ENCODE measurements around the gene LCN15.
"Not testable (repeated sequence)": the region's sequence is repeated elsewhere in the genome, so short reads cannot be mapped to it uniquely, and the experiment has no call there.

LCN15 gene

DNA sequence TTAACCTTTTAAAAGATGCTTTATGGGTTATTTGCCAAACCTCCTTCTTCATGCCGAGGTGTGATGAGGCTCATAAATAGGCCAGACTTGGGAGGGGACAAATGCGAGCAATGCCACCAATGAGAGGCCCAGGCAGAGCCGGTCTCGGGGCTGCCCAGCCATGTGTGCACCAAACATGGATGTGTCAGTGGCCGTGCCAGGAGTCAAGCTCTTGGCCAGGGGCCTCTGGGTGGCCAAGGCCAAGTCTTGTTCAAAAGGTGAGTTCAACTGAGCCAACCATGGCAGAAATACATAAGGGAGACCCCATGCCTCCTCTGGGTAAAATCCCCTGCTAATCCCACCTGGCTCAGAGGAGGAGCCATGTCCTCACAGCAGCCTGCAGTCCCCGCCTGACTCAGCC, 10.9 kb upstream of the LCN15 start:
- in situ Hi-C loops (cut with MboI; ENCODE audit: low sequenced_read_pairs): no loop called here

GRCh38 chr9:136774416-136775045, 10.2 kb upstream of the LCN15 start:
- in situ Hi-C loops (cut with MboI; ENCODE audit: low sequenced_read_pairs): no loop called here

GRCh38 chr9:136773386-136774044, 9.2 kb upstream of the LCN15 start:
- in situ Hi-C loops (cut with MboI; ENCODE audit: low sequenced_read_pairs): no loop called here

DNA sequence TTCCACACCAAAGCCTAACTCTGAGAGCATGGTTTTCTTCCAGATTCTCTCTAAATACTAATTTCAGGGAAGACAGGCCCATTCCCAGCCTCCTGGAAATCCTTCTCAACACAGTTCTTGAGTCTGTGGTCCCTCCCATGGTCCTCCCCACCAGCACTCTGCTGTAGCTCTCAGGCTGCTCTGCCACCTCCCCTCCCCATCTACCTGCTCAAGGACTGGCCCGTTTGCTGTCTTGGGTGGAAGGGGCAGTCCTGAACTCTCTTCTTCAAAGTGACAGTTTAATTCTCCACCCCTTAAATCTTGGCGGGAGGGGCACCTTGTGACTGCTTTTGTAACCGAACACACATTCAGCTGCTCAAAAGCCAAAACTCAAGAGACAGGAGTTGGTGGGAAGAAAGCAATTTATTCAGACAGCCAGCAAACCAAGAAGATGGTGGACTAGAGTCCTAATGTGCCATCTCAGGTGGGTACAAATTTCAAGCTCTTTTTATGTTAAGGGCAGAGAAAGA, 7.6 kb upstream of the LCN15 start:
- in situ Hi-C loops (cut with MboI; ENCODE audit: low sequenced_read_pairs): no loop called here

- in situ Hi-C loops (cut with MboI; ENCODE audit: low sequenced_read_pairs): no loop called here
Observed at GRCh38 chr9:136769710-136770191, 5.4 kb upstream of the LCN15 start.

DNA sequence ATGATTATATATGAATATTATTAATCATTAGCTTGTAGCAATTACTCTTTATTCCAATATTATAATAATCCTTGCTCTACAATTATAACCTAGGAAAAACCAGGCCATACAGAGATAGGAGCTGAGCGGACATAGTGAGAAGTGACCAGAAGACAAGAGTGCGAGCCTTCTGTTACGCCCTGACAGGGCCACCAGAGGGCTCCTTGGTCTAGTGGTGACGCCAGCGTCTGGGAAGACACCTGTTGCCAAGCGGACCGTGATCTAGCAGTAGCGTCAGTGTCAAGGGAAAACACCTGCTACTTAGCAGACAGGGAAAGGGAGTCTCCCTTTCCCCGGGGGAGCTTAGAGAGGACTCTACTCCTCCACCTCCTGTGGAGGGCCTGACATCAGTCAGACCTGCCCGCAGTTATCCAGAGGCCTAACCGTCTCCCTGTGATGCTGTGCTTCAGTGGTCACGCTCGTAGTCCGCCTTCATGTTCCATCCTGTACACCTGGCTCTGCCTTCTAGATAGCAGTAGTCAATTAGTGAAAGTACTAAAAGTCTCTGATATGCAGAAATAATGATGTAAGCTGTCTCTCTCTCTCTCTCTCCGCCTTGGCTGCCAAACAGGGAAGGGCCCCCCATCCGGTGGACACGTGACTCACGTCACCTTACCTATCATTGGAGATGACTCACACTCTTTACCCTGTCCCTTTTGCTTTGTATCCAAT, 2.2 kb upstream of the LCN15 start:
- in situ Hi-C loops (cut with MboI; ENCODE audit: low sequenced_read_pairs): not testable (repeated sequence)

- in situ Hi-C loops (cut with MboI; ENCODE audit: low sequenced_read_pairs): not testable (repeated sequence)
Observed at GRCh38 chr9:136765745-136766409, 1.6 kb upstream of the LCN15 start.

DNA sequence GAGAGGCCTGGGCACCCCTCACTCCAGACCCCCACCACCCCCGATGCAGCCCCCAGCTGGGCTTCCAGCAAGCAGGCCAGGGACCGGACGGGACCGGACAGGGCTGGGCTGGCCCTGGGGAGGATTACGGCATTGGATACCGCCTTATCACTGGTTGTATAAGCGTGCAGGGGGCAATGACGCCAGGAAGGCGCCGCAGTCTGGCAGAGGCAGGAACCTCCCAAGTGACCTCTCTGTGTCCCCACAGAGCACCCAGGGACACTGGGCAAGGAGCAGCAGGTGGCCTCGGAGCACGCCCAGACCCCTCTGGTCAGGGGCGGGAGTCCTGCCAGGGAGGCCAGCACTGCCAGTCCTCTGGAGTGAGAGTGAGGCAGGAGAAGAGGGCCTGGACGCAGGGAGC, 723 bp upstream of the LCN15 start:
- in situ Hi-C loops (cut with MboI; ENCODE audit: low sequenced_read_pairs): no loop called here

DNA sequence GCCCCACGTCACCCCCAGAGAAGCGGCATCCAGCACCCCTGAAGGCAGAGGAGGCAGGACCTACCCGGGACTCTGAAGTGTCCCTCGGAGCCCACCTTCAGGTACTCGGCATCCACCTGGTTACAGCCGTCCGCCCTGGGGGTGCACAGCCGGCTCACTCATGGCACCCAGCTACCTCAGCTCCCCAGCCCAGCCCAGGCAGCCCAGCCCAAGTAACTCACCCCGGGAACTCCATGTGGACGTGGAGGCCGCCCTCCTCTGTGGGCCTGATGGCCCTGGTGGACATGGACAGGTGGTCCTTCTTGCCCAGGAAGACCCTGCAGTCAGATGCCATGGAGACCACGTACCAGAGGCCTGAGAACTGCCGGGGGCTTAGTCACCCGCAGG, 676 bp downstream of the LCN15 start:
- in situ Hi-C loops (cut with MboI; ENCODE audit: low sequenced_read_pairs): no loop called here

GRCh38 chr9:136762915-136763648, 1.2 kb downstream of the LCN15 start:
- in situ Hi-C loops (cut with MboI; ENCODE audit: low sequenced_read_pairs): no loop called here

GRCh38 chr9:136762221-136762691, 2.1 kb downstream of the LCN15 start:
- in situ Hi-C loops (cut with MboI; ENCODE audit: low sequenced_read_pairs): no loop called here

GRCh38 chr9:136761545-136761981, 2.8 kb downstream of the LCN15 start:
- in situ Hi-C loops (cut with MboI; ENCODE audit: low sequenced_read_pairs): no loop called here

DNA sequence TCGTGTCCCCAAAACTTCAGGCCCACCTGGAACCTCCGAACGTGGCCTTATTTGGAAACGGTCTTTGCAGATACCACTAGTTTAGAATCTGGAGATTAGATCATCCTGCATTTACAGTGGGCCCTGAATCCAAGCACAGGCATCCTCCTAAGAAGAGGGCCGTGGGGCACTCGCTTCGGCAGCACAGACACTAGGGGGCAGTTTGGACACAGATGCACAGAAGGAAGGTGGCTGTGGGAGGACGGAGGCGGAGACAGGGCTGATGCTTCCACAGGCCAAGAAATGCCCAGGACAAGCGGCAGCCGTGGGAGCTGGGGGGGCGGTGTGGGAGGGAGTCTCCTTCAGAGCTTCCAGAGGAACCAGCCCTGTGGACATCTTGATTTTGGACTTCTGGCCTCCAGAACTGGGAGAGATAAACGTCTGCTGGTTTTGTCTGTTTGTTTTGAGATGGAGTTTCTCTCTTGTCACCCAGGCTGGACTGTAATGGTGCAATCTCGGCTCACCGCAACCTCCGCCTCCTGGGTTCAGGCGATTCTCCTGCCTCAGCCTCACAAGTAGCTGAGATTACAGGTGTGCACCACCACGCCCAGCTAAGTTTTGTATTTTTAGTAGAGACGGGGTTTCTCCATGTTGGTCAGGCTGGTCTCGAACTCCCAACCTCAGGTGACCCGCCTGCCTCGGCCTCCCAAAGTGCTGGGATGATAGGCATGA, 3.3 kb downstream of the LCN15 start:
- in situ Hi-C loops (cut with MboI; ENCODE audit: low sequenced_read_pairs): not testable (repeated sequence)

GRCh38 chr9:136760424-136760823, 3.9 kb downstream of the LCN15 start:
- in situ Hi-C loops (cut with MboI; ENCODE audit: low sequenced_read_pairs): no loop called here

- in situ Hi-C loops (cut with MboI; ENCODE audit: low sequenced_read_pairs): no loop called here
Observed at GRCh38 chr9:136759436-136760325, 4.6 kb downstream of the LCN15 start.

DNA sequence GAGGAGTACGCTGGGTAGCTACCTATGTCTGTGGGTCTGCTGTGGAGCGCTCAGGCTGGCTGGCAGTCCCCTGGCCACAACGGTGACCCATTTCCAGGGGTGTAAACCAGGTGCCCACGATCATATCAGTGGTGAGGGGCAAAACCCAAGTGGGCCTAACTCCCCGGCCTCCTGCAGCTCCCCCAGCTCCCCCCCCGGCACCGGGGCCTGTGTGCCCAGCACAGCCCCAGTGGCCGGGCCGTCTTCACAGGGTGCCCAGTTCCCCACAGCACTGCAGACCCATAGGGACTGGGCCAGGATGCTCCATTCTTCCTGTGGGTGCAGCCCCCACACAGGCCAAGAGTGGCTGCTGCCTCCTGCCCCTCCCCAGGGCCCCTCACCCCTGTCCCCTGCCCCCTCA, 5.3 kb downstream of the LCN15 start:
- in situ Hi-C loops (cut with MboI; ENCODE audit: low sequenced_read_pairs): no loop called here

DNA sequence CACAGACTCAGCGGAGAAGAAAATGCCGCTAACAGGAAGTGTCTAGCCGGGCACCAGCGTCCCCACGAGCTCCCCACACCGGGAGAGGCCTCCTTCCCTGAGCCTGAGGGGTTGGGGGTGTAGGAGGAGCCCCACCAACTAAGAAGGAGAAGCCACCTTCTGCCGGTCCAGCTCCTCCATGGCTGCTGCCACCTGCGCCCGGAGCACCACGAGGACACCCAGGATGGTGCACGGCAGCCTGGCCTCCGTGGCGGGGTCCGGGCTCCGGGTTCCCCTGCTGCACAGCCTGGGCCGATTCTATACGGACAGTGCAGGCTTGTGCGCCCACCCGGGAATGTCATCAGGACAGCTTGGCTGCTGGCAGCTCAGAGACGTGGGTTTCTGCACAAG, 6.6 kb downstream of the LCN15 start:
- in situ Hi-C loops (cut with MboI; ENCODE audit: low sequenced_read_pairs): no loop called here

GRCh38 chr9:136757328-136757727, 7.0 kb downstream of the LCN15 start:
- in situ Hi-C loops (cut with MboI; ENCODE audit: low sequenced_read_pairs): no loop called here

- in situ Hi-C loops (cut with MboI; ENCODE audit: low sequenced_read_pairs): no loop called here
Observed at GRCh38 chr9:136756836-136757235, 7.5 kb downstream of the LCN15 start.
